ENCODE results near the gene FRMD5. TPM values are rescaled to one million over a fixed set of nuclear protein-coding genes. Genes with fewer than 3 reads are reported as not detected.

Gene FRMD5
- total RNA-seq, 1 donor from 2014 or later = 9.9 TPM

- no peak for DNase-seq (ENCODE audit: low read depth)
- Histone ChIP-seq H3K27me3 (ENCODE audit: control insufficient read depth, insufficient read depth, low read length) (no peaks in the 10 kb centered on the region), H3K36me3 (ENCODE audit: control insufficient read depth, insufficient read depth, low read length) (no peaks in the 10 kb centered on the region), H3K4me3 (ENCODE audit: low read depth, low read length) (no peak overlapping the region)
- no peak for TF ChIP-seq CTCF (IDR thresholded peaks at IDR 0.05; ENCODE audit: insufficient read depth, low read length, poor library complexity, severe bottlenecking)
Observed at GRCh38 chr15:43887901-43888300, 307.2 kb downstream of the FRMD5 start.

GRCh38 chr15:43886558-43886957 lies 308.5 kb downstream of the FRMD5 start:
- no peak for DNase-seq (ENCODE audit: low read depth)
- no peak for TF ChIP-seq CTCF (IDR thresholded peaks at IDR 0.05; ENCODE audit: insufficient read depth, low read length, poor library complexity, severe bottlenecking)
- no peaks in the 10 kb centered on the region for H3K36me3 ChIP-seq (ENCODE audit: control insufficient read depth, insufficient read depth, low read length)

GRCh38 chr15:43883571-43883970 lies 311.5 kb downstream of the FRMD5 start:
- Histone ChIP-seq H3K36me3 (ENCODE audit: control insufficient read depth, insufficient read depth, low read length) (no peaks in the 10 kb centered on the region), H3K4me3 (ENCODE audit: low read depth, low read length) (no peak overlapping the region), H3K27me3 (ENCODE audit: control insufficient read depth, insufficient read depth, low read length) (no peaks in the 10 kb centered on the region)
- DNase-seq (ENCODE audit: low read depth) = no peak
- TF ChIP-seq CTCF (IDR thresholded peaks at IDR 0.05; ENCODE audit: insufficient read depth, low read length, poor library complexity, severe bottlenecking) = no peak

More at GRCh38 chr15:43886558-43886957, 308.5 kb downstream of the FRMD5 start:
- Histone ChIP-seq H3K4me3 (ENCODE audit: low read depth, low read length) (no peak overlapping the region), H3K27me3 (ENCODE audit: control insufficient read depth, insufficient read depth, low read length) (no peaks in the 10 kb centered on the region)

- H3K4me3 ChIP-seq (ENCODE audit: low read depth, low read length) = no peak overlapping the region
- TF ChIP-seq CTCF (IDR thresholded peaks at IDR 0.05; ENCODE audit: insufficient read depth, low read length, poor library complexity, severe bottlenecking) = peak; percentile 63
Observed at GRCh38 chr15:43881944-43882343, 313.1 kb downstream of the FRMD5 start.

GRCh38 chr15:43881245-43881644 lies 313.8 kb downstream of the FRMD5 start:
- no peak for TF ChIP-seq CTCF (IDR thresholded peaks at IDR 0.05; ENCODE audit: insufficient read depth, low read length, poor library complexity, severe bottlenecking)
- Histone ChIP-seq H3K4me3 (ENCODE audit: low read depth, low read length) (no peak overlapping the region), H3K27me3 (ENCODE audit: control insufficient read depth, insufficient read depth, low read length) (no peaks in the 10 kb centered on the region), H3K36me3 (ENCODE audit: control insufficient read depth, insufficient read depth, low read length) (no peaks in the 10 kb centered on the region)
- DNase-seq (ENCODE audit: low read depth) = no peak

More at GRCh38 chr15:43881944-43882343, 313.1 kb downstream of the FRMD5 start:
- Histone ChIP-seq H3K36me3 (ENCODE audit: control insufficient read depth, insufficient read depth, low read length) (no peaks in the 10 kb centered on the region), H3K27me3 (ENCODE audit: control insufficient read depth, insufficient read depth, low read length) (no peaks in the 10 kb centered on the region)
- no peak for DNase-seq (ENCODE audit: low read depth)

- H3K36me3 ChIP-seq (ENCODE audit: control insufficient read depth, insufficient read depth, low read length) = no peaks in the 10 kb centered on the region
- TF ChIP-seq CTCF (IDR thresholded peaks at IDR 0.05; ENCODE audit: insufficient read depth, low read length, poor library complexity, severe bottlenecking) = no peak
- no peak for DNase-seq (ENCODE audit: low read depth)
- no peak overlapping the region for H3K4me3 ChIP-seq (ENCODE audit: low read depth, low read length)
- H3K27me3 ChIP-seq (ENCODE audit: control insufficient read depth, insufficient read depth, low read length) = no peaks in the 10 kb centered on the region
Observed at GRCh38 chr15:43880406-43881194, 314.5 kb downstream of the FRMD5 start.
